ENCODE data around the gene SEMG1.

DNA sequence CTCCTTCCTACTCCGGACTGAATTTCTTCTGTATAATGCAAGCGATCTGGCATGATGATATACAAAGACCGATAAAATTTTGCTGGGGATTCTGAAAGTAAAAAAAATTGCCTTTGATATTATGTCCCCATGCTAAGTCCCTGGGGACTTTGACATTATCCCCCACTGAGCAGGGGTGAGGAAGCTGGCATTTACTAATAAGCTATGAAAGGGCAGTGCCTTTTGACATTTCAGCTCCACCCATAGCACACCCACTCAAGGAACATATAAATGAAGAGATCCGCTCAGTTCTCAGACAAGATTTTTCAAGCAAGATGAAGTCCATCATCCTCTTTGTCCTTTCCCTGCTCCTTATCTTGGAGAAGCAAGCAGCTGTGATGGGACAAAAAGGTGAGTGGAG is 14.2 kb downstream of the SEMG1 start, which contains the start of gene SEMG2:
- no peak for TF ChIP-seq CTCF (IDR thresholded peaks at IDR 0.05)
- TF ChIP-seq EP300 (IDR thresholded peaks at IDR 0.05), result no peak
- no peak for TF ChIP-seq POLR2A (IDR thresholded peaks at IDR 0.05)
